ENCODE measurements around the gene BEGAIN.

BEGAIN gene

DNA sequence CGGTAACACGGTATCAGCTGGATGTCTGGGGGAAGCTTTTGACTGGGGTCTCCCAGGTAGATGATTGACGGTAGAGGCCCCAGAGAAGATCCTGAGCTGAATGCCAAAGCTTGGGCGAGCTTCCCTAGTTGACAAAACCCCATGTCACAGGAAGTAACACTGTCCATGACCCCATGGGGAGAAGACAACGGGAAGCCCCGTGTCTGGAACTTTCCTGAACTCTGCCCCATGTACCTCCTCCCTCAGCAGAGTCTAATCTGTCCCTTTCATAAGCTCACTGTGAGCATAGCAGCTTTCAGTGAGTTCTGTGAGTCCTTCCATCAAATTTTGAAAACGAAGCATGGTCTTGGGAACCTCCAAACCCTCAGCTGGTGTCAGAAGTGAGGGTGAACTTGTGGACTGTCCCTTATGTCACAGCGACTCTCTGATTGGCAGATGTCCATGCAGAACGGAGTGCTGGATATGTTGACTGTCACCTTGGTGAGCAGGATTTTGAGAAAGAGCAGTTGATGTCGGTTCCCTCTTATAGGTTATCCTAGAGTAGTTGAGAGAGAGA, 29.7 kb upstream of the BEGAIN start:
- DNase-seq (ENCODE audit: low read depth in 1 of 2, low spot score in 1 of 2) = no peak

DNA sequence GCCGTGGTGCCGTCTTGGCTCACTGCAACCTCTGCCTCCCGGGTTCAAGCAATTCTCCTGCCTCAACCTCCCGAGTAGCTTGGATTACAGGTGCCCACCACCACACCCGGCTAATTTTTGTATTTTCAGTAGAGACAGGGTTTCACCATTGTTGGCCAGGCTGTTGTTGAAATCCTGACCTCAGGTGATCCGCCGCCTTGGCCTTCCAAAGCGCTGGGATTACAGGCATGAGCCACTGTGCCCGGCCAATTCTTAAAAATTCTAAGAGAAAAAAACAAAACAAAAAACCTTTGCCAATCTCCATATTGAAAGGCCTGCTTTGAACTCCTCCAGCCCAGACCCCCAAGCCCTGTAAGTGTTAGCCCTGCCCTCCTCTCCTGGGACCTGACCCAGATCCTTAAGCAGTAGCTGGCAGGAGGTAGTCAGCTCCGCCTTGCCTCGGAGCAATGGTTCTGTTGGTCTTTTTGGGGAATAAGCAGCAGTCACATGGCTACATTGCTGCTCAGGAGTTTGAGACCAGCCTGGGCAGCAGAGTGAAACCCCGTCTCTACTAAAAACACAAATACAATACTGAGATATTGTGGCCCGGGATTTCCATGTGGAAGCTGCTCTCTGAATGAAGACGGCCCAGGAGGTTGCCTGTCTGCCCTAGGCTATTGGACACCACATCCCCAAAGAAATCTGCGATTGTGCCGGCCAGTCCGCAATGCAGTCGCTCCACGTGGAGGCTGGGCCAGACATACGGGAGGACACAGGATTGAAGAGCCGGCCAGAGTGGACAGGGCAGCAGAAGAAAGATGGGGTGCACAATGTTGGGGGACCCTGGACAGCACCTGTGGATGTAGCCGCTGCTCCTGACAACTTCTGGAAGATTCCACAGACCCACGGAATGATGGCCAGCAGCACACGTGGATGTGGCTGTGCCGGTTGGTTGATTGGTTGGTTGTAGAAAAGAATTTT, 28.8 kb upstream of the BEGAIN start:
- DNase-seq (ENCODE audit: low read depth in 1 of 2, low spot score in 1 of 2) = no peak

DNA sequence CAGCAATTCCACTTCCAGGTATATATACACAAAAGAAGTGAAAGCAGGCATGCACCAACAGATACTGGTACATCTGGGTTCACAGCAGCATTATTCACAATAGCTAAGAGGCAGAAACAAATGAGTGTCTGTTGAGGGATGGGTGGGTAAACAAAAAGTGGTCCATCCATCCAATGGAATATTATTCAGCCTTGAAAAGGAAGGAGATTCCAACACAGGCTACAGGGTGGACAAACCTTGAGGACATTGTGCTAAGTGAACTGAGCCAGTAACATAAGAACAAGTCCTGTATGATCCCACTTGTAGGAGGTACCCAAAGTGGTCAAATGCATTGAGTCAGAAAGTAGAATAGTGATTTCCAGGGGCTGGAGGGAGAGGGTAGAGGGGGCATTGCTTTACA, 27.6 kb upstream of the BEGAIN start:
- no peak for DNase-seq (ENCODE audit: low read depth in 1 of 2, low spot score in 1 of 2)

DNA sequence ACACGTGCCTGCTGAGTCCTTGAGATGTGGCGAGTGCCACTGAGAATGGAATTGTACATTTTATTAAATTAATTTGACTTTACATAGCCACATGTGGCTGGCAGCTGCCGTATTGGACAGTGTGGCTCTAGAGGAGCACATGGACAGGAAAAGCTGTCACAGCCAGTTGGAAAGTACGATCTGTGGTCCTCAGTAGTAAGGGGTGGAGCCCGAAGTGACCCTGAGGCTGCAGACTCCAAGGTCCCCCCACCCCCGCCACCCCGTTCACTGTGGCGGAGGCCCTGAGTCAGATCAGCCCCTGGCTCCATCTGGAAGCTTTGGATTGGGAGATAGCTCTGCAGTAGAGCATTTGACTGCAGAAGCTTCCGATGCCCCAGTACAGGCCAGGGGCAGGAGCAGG, 25.8 kb upstream of the BEGAIN start:
- DNase-seq (ENCODE audit: low read depth in 1 of 2, low spot score in 1 of 2) = no peak

DNA sequence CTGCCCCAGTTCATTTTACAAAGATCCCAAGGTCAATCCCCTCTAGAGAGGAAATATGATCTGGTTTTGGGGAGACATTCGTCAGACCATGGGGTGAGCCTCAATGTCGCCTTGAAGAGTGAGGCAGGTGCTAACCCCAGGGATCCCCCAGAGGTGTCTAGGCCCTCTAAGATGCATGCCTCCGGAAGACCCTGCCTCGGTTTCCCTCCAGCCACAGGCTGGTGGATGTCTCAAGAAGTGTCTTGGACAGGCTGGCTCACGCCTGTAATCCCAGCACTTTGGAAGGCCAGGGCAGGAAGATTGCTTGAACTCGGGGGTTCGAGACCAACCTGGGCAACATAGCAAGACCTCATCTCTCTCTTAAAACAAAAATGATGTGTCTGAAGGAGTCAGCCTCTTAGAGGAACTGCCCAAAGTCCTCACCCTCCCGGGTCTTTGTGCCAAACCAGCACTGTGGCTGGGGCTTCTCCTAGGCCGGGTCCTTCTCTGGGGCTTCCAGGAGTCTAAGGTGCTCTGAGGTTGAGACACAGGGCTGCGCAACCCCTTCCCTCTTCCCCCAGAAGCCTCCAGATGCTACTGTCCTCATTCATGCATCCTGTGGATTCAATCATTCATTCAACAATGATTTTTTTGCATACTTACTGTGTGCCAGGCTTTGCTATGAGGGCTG, 24.7 kb upstream of the BEGAIN start:
- no peak for DNase-seq (ENCODE audit: low read depth in 1 of 2, low spot score in 1 of 2)

DNA sequence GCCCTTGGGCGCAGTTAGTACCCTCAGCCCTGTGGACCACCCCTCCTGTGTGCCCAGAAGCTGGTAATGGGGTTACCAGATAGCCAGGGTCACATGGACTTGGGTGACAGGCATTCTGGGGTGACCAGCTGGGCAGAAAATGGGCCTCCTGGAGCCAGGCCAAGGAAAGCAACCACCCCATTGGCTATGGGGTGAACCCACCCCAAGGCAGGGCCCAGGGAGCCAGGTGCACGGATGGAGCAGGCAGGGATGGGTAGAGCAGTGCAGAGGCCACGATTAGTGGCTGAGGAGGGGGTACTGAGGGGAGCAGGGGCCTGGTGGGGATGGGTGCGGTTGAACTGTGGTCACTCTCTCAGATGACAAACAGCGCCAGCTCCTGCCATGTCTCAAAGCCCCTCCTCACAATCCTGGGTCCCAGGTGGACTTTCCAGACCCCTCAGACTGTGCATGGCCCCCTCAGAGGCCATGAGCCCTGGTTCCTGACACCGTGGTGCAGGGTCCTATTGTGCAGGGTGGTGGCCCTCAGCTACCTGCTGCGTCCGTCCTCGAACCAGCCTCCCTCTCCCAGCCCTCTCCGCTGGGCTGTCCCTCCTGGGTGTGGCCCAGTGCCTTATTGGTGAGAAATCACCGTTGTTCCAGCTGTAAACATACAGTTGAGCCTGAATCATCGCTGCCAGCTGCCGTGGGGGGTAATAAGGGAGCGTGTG, 23.4 kb upstream of the BEGAIN start:
- DNase-seq (ENCODE audit: low read depth in 1 of 2, low spot score in 1 of 2) = no peak

DNA sequence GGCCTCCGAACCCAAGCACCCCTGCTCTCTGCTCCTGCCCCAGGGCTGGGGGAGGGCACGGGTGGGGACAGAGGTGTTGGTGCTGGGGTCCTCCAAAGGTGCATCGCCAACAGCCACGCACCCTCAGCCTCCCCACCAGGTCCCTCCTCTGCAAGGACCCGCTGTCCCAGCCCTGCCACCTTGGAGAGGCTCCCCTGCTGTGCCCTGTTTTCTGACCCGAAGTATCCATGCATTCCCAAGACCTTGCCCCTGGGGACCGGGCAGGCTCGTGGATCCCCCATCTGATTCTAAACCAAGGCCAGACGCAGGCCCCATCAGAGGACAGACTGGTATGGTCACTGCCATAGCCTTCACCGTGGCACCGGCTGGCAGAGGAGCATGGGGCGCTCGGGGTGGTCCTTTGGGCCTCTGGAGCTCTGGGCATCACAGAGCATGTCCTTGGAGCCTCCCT, 22.7 kb upstream of the BEGAIN start:
- no peak for DNase-seq (ENCODE audit: low read depth in 1 of 2, low spot score in 1 of 2)

DNA sequence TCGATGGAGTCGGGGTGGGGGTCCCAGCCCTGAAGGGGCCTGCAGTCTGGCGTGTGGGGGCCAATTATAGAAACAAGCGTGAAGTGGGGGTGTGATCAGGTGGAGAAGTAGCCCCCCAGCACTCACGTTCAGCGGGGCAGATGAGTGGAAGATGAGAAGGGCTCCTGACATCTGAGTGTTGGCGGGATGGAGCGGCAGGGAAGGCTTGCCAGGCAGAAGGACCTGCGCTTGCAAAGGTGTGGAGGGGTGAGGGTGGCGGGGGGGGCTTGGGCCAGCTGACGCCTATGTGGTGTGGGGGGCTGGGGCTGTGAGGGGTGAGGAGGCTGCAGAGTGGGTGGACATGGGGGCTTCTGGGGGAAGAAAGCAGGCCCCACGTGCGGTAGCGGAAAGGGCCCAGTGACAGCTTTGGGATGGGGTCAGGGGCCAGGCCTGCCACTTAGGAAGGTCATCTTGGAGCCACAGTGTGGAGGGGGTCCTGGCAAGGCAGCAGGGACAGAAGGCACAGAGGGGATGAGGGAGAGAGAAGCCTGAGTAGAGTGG, 22.2 kb upstream of the BEGAIN start:
- no peak for DNase-seq (ENCODE audit: low read depth in 1 of 2, low spot score in 1 of 2)

DNA sequence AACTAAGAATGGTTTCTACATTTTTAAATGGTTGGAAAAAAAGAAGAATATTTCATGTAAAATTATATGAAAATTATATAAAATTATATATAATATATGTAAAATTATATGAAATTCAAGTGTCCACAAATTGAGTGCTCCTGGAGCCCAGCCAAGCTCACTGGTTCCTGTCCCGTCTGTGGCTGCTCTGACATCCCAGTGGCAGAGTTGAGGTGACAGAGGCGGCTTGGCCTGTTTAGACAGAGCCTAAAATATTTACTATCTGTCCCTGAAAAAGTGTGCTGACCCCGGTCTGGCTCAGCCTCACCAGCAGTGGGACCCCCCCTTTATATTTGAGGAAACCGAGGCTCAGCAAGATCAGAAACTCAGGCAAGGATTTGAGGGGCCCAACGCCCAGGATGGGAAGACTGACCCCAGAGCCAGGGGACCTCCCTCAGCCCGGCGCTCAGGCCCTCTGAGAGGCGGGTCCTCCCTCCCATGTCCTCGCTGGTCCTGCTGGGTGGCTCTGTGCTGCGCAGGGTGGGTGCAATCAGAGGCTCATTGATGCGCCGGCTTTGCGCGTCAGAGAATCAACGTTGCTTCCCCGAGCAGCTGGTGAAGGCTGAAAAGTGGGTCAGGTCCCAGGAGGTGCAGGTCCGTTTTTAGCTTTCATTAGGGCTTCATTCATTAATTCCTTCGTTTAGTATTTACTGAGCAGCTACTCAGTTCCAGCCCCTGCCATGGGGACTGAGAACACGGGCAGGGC, 21.5 kb upstream of the BEGAIN start:
- DNase-seq (ENCODE audit: low read depth in 1 of 2, low spot score in 1 of 2) = no peak

DNA sequence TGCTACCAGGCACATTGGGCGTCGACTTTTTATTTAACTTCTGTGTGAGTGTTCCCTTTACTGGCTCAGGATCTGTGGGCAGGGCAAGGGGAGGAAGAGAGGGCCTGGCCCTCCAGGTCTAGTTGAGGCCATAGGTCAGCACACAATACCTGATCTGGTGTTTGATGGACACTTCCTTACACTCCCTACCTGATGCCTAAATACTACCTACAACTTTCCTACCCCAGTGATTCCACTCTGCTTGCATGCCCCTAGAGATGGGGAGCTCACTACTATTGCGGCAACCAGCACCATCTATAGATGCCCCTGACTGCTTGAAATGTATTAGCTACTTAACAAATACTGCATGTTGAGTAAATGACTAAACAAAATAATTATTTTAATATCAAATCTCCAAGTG, 20.8 kb upstream of the BEGAIN start:
- DNase-seq (ENCODE audit: low read depth in 1 of 2, low spot score in 1 of 2) = no peak

DNA sequence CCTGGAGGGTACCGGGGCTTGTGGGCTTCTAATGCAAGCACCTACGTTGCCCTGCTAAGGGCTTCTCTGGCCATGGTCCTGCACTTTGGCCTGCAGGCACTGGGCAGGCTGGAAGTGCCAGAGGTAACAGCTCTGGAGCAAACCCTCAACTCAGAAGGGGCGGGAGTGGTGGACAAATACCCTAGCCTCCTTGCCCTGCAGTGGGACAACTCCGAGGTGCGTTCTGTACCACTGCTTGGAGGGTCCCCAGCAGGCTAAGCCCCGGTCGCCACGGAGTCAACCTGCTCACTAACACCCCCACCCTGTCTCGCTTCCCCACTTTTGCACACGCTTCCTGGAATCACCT, 20.4 kb upstream of the BEGAIN start:
- no peak for DNase-seq (ENCODE audit: low read depth in 1 of 2, low spot score in 1 of 2)

DNA sequence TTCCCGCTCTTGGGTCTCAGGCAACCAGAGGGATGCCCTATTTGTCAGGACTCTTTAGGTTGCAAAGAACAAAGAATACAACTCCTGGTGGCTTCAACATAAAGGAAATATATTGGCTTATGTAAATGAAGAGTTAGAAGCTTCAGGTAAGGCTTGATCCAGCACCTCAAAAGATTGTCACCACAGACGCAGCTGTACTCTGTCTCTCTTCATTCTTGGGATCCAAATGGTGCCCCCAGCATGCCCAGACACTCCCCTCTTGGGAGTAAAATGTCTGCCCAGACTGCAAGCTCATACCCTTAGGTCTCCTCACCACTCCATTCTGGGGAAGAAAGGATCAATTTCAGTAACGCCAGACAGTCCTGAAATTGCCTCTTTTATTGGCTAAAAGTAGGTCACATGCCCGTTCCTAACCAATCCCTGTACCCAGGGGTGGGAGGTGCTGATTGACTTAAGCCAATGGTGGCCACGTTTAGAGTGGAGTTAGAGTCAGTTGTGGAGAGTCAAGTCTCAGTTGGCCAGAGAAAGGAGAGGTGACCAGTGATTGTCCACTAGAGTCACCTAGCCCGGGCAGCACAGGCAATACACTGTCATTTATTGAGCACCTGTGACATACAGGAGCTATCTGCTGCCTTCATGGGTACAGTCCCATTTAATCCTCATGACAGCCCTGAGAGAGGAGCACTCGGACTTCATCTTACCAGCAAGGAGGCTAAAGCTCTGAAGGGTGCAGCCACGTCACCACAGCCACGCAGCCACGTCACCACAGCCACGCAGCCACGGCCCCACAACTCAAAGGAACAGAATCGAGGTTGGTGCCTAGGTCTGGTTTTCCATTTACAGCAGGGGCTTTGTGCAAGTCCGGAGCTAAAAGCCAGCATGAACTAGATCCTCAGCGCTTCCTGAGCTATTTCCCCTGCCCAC, 19.7 kb upstream of the BEGAIN start:
- no peak for DNase-seq (ENCODE audit: low read depth in 1 of 2, low spot score in 1 of 2)

DNA sequence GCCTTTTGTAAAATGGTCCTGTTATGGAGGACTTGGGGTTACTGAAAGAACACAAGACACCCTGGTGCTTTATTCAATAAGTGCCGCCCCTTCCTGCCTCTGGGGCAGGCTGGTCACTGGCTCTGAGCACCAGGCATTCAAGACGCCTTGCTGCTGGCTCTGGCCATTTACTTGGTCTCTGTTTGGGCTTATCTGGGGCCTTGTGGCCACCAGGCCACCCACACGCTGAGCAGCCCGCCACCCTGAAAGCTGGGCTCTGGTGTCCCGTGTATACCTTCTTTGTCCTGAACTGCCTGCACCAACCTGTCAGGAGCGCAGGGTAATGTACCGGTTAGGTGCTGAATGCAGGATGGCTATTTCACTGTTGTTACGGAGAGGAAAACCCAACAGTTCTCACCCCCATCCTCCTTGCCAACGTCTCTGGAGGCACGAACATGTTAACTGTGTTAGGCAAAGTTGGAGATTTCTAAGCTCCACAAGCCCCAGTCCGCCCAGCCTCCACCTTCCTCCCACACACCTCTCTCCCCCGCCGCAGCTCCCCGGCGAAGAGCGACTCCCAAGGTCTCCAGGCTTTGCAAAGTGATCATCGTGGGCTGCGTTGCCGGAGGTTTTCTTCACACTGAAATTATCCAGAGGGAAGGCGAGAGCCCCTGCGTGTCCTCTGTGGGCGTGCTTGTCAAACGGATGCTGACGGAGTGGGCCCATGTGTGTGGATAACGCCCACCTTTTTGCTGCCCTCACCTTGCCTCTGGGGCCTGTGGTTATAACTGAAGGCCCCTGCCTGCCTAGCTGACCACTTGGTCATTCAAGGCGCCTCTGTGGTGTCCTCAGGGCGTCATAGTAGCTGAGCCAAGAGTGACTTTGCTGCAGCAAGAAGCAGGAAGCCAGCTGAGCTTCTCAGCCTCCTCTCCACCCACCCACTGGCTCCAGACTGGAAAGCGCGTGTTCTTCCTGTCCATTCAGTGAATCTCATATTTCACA, 18.8 kb upstream of the BEGAIN start:
- no peak for DNase-seq (ENCODE audit: low read depth in 1 of 2, low spot score in 1 of 2)

DNA sequence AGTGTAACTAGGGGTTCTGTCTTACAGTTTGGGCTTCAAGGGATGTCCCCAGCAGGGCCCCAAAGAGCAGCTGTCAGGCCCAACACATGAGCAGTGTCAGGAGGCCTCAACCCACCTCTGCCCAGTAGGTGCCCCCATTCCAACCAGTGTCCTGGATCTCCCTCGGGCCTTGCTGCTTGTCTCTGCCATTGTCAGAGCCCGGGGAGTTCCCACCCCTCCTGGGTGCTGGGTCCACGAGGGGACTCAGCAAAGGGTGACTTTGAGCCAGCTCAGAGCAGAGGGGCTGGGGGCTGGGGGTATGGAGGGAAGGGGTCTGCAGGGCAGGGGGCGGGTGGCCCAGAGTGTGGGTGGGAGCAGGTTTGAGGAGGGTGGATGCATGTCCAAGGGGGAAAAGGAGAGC, 18.0 kb upstream of the BEGAIN start:
- no peak for DNase-seq (ENCODE audit: low read depth in 1 of 2, low spot score in 1 of 2)

DNA sequence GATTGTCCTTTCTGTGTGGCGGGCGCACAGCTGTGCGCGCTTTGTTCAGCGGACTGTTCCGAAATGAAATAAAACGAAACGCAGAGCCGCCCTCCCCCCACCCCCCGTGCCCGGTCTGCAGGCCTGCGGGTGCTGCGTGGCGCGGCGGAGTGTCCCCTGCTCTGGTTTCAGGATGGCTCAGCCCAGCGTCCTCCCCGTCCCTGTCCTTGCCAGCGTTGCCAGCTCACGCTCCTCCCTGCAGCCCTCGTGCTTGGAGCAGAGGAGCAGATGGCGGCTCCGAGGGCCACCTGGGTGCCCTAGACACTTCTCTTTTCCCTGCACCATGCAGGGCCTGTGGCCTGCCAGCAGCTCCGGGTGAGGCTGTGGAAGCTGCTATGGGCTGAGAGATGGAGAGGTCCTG, 17.5 kb upstream of the BEGAIN start:
- DNase-seq (ENCODE audit: low read depth in 1 of 2, low spot score in 1 of 2) = no peak

DNA sequence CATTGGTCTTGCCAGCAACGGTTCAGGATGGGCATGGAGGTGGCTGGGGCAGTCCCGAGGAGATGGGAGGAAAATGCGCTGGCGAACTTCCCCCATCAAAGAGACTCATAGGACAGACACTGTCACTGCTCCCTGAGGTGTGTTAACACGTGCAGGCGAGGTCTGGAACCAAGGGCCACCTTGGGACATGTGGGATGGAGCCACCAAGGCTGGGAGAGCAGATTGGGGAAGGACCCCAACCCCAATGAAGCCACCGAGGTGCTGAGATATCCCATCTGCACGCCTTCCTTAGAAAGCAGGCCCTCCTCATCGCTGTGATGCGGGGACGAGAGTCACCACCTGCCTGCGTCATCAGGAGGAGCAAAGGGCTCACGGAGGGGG, 16.9 kb upstream of the BEGAIN start:
- no peak for DNase-seq (ENCODE audit: low read depth in 1 of 2, low spot score in 1 of 2)

DNA sequence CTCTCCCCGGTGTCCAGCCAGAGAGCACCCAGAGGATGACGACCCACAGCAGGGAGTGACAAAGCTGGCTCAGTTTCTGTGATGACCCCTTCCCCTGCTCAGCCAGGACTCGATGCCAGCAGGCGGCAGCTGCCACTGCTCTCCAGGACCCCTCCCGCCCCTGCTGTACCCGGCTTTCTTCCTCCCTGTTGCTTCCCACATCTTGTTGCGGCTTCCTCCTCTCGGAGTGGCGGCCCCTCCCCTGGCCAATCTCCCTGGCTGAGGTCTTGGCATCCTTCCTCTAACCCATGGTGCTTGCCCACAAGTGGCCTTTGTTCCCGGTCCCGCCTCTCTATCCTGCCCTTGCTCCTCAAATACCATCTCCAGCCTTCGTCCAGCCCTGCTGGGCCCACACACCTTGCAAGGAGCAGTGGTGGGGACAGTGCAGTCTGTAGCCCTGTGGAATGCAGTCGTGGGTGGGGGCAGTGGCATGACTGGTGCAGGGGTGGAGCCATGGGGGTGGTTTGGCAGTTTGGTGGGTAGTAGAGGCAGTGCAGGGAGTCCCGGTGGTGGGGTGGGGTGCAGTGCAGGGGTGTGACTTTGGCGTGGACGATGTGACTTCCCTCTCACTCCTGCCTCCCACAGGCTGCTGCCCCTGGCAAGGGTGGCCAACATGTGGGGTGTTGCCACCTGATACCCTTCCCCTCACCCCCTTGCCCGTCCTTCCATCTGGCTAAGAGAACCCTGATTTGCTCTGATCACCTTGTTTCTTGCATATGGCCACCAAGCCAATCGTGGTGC, 16.3 kb upstream of the BEGAIN start:
- no peak for DNase-seq (ENCODE audit: low read depth in 1 of 2, low spot score in 1 of 2)

Data from stimulated activated CD4-positive, alpha-beta T cell treated with anti-CD3 and anti-CD28 coated beads, Interleukin-15, amount 100 ng/mL, for 1 hour (primary cell).